ENCODE results near the gene ADAM17.
"Not testable (repeated sequence)": the region's sequence is repeated elsewhere in the genome, so short reads cannot be mapped to it uniquely, and the experiment has no call there.

The ADAM17 gene

GRCh38 chr2:9555297-9556120, at the start of gene ADAM17:
ADAM17 (minus strand) TSS chr2:9555830; CDS start chr2:9555605, 225 bp downstream.
- peak; percentile 97 for DNase-seq

- DNase-seq = no peak
Measured at GRCh38 chr2:9602412-9602811, 46.8 kb upstream of the ADAM17 start.

- DNase-seq = no peak
Measured at GRCh38 chr2:9601397-9601796, 45.8 kb upstream of the ADAM17 start.

- no peak for DNase-seq
Measured at GRCh38 chr2:9599430-9599829, 43.8 kb upstream of the ADAM17 start.

- no peak for DNase-seq
Measured at GRCh38 chr2:9596621-9597311, 41.1 kb upstream of the ADAM17 start.

- DNase-seq = no peak
Measured at GRCh38 chr2:9595746-9596145, 40.1 kb upstream of the ADAM17 start.

- not testable (repeated sequence) for DNase-seq
Measured at GRCh38 chr2:9595256-9595655, 39.6 kb upstream of the ADAM17 start.

GRCh38 chr2:9594366-9595054, 38.9 kb upstream of the ADAM17 start:
- no peak for DNase-seq

GRCh38 chr2:9593925-9594324, 38.3 kb upstream of the ADAM17 start:
- no peak for DNase-seq

GRCh38 chr2:9592699-9593098, 37.1 kb upstream of the ADAM17 start:
- no peak for DNase-seq

- DNase-seq = no peak
Measured at GRCh38 chr2:9590641-9591040, 35.0 kb upstream of the ADAM17 start.

GRCh38 chr2:9586465-9586864, 30.8 kb upstream of the ADAM17 start:
- no peak for DNase-seq

- DNase-seq = no peak
Measured at GRCh38 chr2:9585486-9585885, 29.9 kb upstream of the ADAM17 start.

GRCh38 chr2:9584902-9585301, 29.3 kb upstream of the ADAM17 start:
- not testable (repeated sequence) for DNase-seq

GRCh38 chr2:9582624-9583023, 27.0 kb upstream of the ADAM17 start:
- DNase-seq = no peak

GRCh38 chr2:9578467-9579235, 23.0 kb upstream of the ADAM17 start:
- DNase-seq = no peak

GRCh38 chr2:9574331-9574730, 18.7 kb upstream of the ADAM17 start:
- no peak for DNase-seq

GRCh38 chr2:9573840-9574239, 18.2 kb upstream of the ADAM17 start:
- DNase-seq = no peak

- DNase-seq = no peak
Measured at GRCh38 chr2:9573013-9573720, 17.5 kb upstream of the ADAM17 start.

GRCh38 chr2:9570182-9571060, 14.8 kb upstream of the ADAM17 start:
- no peak for DNase-seq
